Measurements from ENCODE around the gene PIP4K2A. TPM values are rescaled to one million over a fixed set of nuclear protein-coding genes. Genes with fewer than 3 reads are reported as not detected.

The PIP4K2A gene
- total and polyA plus RNA-seq, 2 of the 8 experiments (the other 6 are each of a cell fraction or from before 2014, with no cell fraction given): 19.0 to 60.9 TPM

GRCh38 chr10:22672319-22673090 lies 41.9 kb downstream of the PIP4K2A start:
- Histone ChIP-seq H3K9ac (replicated peaks in 1 of 4; ENCODE audit: extremely low read depth in 1 of 4, low read depth in 3 of 4, low read length in 3 of 4) (no peak overlapping the region), H3K23me2 (ENCODE audit: low read depth, low read length) (no peaks in the 10 kb centered on the region), H2BK15ac (ENCODE audit: low read length) (no peak overlapping the region), H3K4me3 (ENCODE audit: extremely low read depth in 1 of 4, insufficient read depth in 2 of 4, low read depth in 3 of 4, low read length in 4 of 4) (0 out of 8 replicates have a peak overlapping the region, but pooled peaks of 1 of the 4 experiments have one; percentile 3), H2BK12ac (ENCODE audit: low read depth, low read length) (no peak overlapping the region), H4K5ac (ENCODE audit: insufficient read length, low read depth, low read length) (no peak overlapping the region), H4K91ac (replicated peaks; ENCODE audit: insufficient read length, low read length) (no peak overlapping the region), H3K27ac (ENCODE audit: low read depth, low read length) (no peak overlapping the region), H2BK20ac (ENCODE audit: low read length) (no peak overlapping the region), H4K20me1 (replicated peaks in 1 of 2; ENCODE audit: control insufficient read depth in 1 of 2, insufficient read depth in 2 of 2, low read length in 2 of 2) (peaks cover 0 to 2% of the 10 kb centered on the region in 2 experiments), H3K9me3 (ENCODE audit: insufficient read depth in 2 of 2, low read depth in 1 of 2, low read length in 1 of 2) (no peaks in the 10 kb centered on the region), H4K8ac (ENCODE audit: extremely low read depth, insufficient read depth, low read length) (no peak overlapping the region), H3K4me1 (replicated peaks in 1 of 4; ENCODE audit: control insufficient read depth in 3 of 4, insufficient read depth in 4 of 4, low read length in 3 of 4) (peaks cover 10 to 26% (median 21%) of the 10 kb centered on the region in 4 experiments), H3K4ac (replicated peaks; ENCODE audit: insufficient read length, low read depth, low read length) (no peak overlapping the region), H3K27me3 (replicated peaks in 1 of 4; ENCODE audit: control insufficient read depth in 3 of 4, extremely low read depth in 1 of 4, insufficient read depth in 3 of 4, low read length in 3 of 4) (no peaks in the 10 kb centered on the region), H2BK120ac (replicated peaks; ENCODE audit: low read depth, low read length) (no peak overlapping the region), H3K4me2 (ENCODE audit: insufficient read depth in 1 of 2, low read depth in 2 of 2, low read length in 2 of 2) (peak overlapping the region in 1 of 2 experiments; percentile 47), H3K23ac (ENCODE audit: insufficient read length) (no peak overlapping the region), H2AK5ac (ENCODE audit: low read depth, low read length) (no peak overlapping the region), H3K79me2 (ENCODE audit: control insufficient read depth in 1 of 2, insufficient read depth in 2 of 2, low read length in 2 of 2) (peaks cover 7 to 99% of the 10 kb centered on the region in 2 experiments), H3K36me3 (ENCODE audit: control insufficient read depth in 2 of 4, insufficient read depth in 4 of 4, low read length in 3 of 4) (no peaks in the 10 kb centered on the region), H3K56ac (replicated peaks; ENCODE audit: insufficient read length, low read depth, low read length) (no peak overlapping the region), H3K79me1 (ENCODE audit: low read depth, low read length) (peaks cover 7% of the 10 kb centered on the region; the same call in 1 of the 2 replicates), H3K14ac (ENCODE audit: insufficient read length) (no peak overlapping the region), H2AFZ (ENCODE audit: low read length) (no peak overlapping the region), H3K18ac (ENCODE audit: extremely low read depth, low read length) (peak overlapping the region; percentile 64; the same call in 1 of the 2 replicates), H2BK5ac (ENCODE audit: low read depth, low read length) (no peak overlapping the region)
- ChIA-PET POLR2A (ENCODE audit: partially characterized antibody) (no interaction called here), CTCF (ENCODE audit: partially characterized antibody) (interaction anchor here (0.6 to 2.4 kb wide), 2 partner anchors 18 to 66 kb away, joined by 3 to 7 read pairs; no protein-coding TSS in a partner anchor)
- DNase-seq (ENCODE audit: low read depth in 1 of 2, low spot score in 2 of 2) (no peak), FAIRE-seq (no peak)
- WGBS, 2 experiments (ENCODE audit: extremely low coverage in 1 of 2, insufficient coverage in 1 of 2, insufficient read length in 1 of 2, insufficient replicate concordance in 2 of 2, low coverage in 1 of 2, low lambda C conversion rate in 2 of 2, missing lambda C conversion rate in 1 of 2): 75% methylated on average over 7 of the region's 7 CpGs; no CpG with 5 or more reads in 1 of the 2 experiments
- no peak for TF ChIP-seq RNF2 (IDR thresholded peaks at IDR 0.05; ENCODE audit: borderline replicate concordance, low read depth, low read length, missing control alignments, poor library complexity, severe bottlenecking)
- TF ChIP-seq, protein P1, sequence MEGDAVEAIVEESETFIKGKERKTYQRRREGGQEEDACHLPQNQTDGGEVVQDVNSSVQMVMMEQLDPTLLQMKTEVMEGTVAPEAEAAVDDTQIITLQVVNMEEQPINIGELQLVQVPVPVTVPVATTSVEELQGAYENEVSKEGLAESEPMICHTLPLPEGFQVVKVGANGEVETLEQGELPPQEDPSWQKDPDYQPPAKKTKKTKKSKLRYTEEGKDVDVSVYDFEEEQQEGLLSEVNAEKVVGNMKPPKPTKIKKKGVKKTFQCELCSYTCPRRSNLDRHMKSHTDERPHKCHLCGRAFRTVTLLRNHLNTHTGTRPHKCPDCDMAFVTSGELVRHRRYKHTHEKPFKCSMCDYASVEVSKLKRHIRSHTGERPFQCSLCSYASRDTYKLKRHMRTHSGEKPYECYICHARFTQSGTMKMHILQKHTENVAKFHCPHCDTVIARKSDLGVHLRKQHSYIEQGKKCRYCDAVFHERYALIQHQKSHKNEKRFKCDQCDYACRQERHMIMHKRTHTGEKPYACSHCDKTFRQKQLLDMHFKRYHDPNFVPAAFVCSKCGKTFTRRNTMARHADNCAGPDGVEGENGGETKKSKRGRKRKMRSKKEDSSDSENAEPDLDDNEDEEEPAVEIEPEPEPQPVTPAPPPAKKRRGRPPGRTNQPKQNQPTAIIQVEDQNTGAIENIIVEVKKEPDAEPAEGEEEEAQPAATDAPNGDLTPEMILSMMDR (IDR thresholded peaks at IDR 0.05; ENCODE audit: control extremely low read depth in 1 of 3, insufficient read depth in 1 of 3, low read depth in 1 of 3, low read length in 3 of 3): no peak
- TF ChIP-seq EP300 (IDR thresholded peaks at IDR 0.05; ENCODE audit: borderline replicate concordance in 1 of 2, low read depth in 2 of 2, low read length in 2 of 2): no peak
- TF ChIP-seq JUN (IDR thresholded peaks at IDR 0.05; ENCODE audit: low read depth, low read length): no peak
- no peak for TF ChIP-seq SP4 (IDR thresholded peaks at IDR 0.05; ENCODE audit: low read length)
- TF ChIP-seq JUND (IDR thresholded peaks at IDR 0.05; ENCODE audit: low read length): no peak
- no peak for TF ChIP-seq CREB1 (IDR thresholded peaks at IDR 0.05)
- no peak for TF ChIP-seq SUZ12 (IDR thresholded peaks at IDR 0.05; ENCODE audit: low read length)
- no peak for TF ChIP-seq SIN3A (conservative IDR thresholded peaks at IDR 0.05 in 1 of 2, IDR thresholded peaks at IDR 0.05 in 1 of 2; ENCODE audit: low read depth in 1 of 2, low read length in 2 of 2)

Measured in H1 (cell line).